HTR-8/SVneo (cell line): ENCODE measurements around the gene AGPS.

Experiments
- DNase-seq: peaks from one replicate; pipeline ENCODE4 v3.0.0; 2011; ENCODE audit warnings: low spot score, mixed read lengths; ENCODE audit not compliant: insufficient read length
- FAIRE-seq: peaks from 2 replicates; lab custom pipeline; 2011; peaks lifted over from hg19 to GRCh38; lab: Jason Lieb, UNC

The AGPS gene

GRCh38 chr2:177575358-177575757, 182.8 kb downstream of the AGPS start:
- no peak for FAIRE-seq
- DNase-seq = no peak

- DNase-seq (no peak), FAIRE-seq (no peak)
Measured at GRCh38 chr2:177577075-177577474, 184.5 kb downstream of the AGPS start.

GRCh38 chr2:177578454-177578853, 185.9 kb downstream of the AGPS start:
- FAIRE-seq (no peak), DNase-seq (no peak)

- FAIRE-seq (no peak), DNase-seq (no peak)
Measured at GRCh38 chr2:177579486-177580036, 187.0 kb downstream of the AGPS start.

- no peak for FAIRE-seq
Measured at GRCh38 chr2:177582000-177582399, 189.4 kb downstream of the AGPS start.

GRCh38 chr2:177584030-177584692, 191.6 kb downstream of the AGPS start:
- FAIRE-seq = no peak
- no peak for DNase-seq

More at GRCh38 chr2:177582000-177582399, 189.4 kb downstream of the AGPS start:
- no peak for DNase-seq

GRCh38 chr2:177585234-177585863, 192.8 kb downstream of the AGPS start:
- no peak for DNase-seq

GRCh38 chr2:177586154-177586553, 193.6 kb downstream of the AGPS start:
- DNase-seq (no peak), FAIRE-seq (no peak)

More at GRCh38 chr2:177585234-177585863, 192.8 kb downstream of the AGPS start:
- FAIRE-seq = no peak

- no peak for DNase-seq
- FAIRE-seq = no peak
Measured at GRCh38 chr2:177587371-177587770, 194.8 kb downstream of the AGPS start.

GRCh38 chr2:177588671-177589070, 196.1 kb downstream of the AGPS start:
- DNase-seq (no peak), FAIRE-seq (no peak)

- no peak for DNase-seq
- FAIRE-seq = no peak
Measured at GRCh38 chr2:177589186-177589585, 196.6 kb downstream of the AGPS start.

- FAIRE-seq = no peak
Measured at GRCh38 chr2:177592397-177592796, 199.8 kb downstream of the AGPS start.

GRCh38 chr2:177592945-177593344, 200.4 kb downstream of the AGPS start:
- FAIRE-seq = no peak
- no peak for DNase-seq

More at GRCh38 chr2:177592397-177592796, 199.8 kb downstream of the AGPS start:
- no peak for DNase-seq

GRCh38 chr2:177593402-177593801, 200.8 kb downstream of the AGPS start:
- FAIRE-seq (no peak), DNase-seq (no peak)
